ENCODE data around the gene PALLD. TPM values are rescaled to one million over a fixed set of nuclear protein-coding genes. Genes with fewer than 3 reads are reported as not detected.

Gene PALLD
- total and polyA plus RNA-seq, 2 of the 8 experiments (the other 6 are each of a cell fraction or from before 2014, with no cell fraction given) = 10.5 to 25.0 TPM

GRCh38 chr4:168805341-168805740 is 308.5 kb downstream of the PALLD start:
- FAIRE-seq = no peak
- Histone ChIP-seq H3K36me3 (ENCODE audit: control insufficient read depth in 2 of 4, insufficient read depth in 4 of 4, low read length in 3 of 4) (no peaks in the 10 kb centered on the region; a peak in 1 of 8 replicates), H3K27ac (ENCODE audit: low read depth, low read length) (no peak overlapping the region), H4K5ac (ENCODE audit: insufficient read length, low read depth, low read length) (no peak overlapping the region), H2BK5ac (ENCODE audit: low read depth, low read length) (no peak overlapping the region), H2AK5ac (ENCODE audit: low read depth, low read length) (no peak overlapping the region), H3K4me3 (ENCODE audit: extremely low read depth in 1 of 4, insufficient read depth in 2 of 4, low read depth in 3 of 4, low read length in 4 of 4) (no peak overlapping the region), H2BK20ac (ENCODE audit: low read length) (no peak overlapping the region), H4K20me1 (replicated peaks in 1 of 2; ENCODE audit: control insufficient read depth in 1 of 2, insufficient read depth in 2 of 2, low read length in 2 of 2) (no peaks in the 10 kb centered on the region), H3K79me2 (ENCODE audit: control insufficient read depth in 1 of 2, insufficient read depth in 2 of 2, low read length in 2 of 2) (no peaks in the 10 kb centered on the region), H3K14ac (ENCODE audit: insufficient read length) (no peak overlapping the region), H3K4ac (replicated peaks; ENCODE audit: insufficient read length, low read depth, low read length) (no peak overlapping the region), H2BK12ac (ENCODE audit: low read depth, low read length) (peak overlapping the region; percentile 19; the same call in 1 of the 2 replicates), H3K23ac (ENCODE audit: insufficient read length) (no peak overlapping the region), H2BK120ac (replicated peaks; ENCODE audit: low read depth, low read length) (no peak overlapping the region), H3K9me3 (ENCODE audit: insufficient read depth in 2 of 2, low read depth in 1 of 2, low read length in 1 of 2) (peaks cover 0 to 3% of the 10 kb centered on the region in 2 experiments; a peak in 2 of 4 replicates), H3K79me1 (ENCODE audit: low read depth, low read length) (no peaks in the 10 kb centered on the region), H3K18ac (ENCODE audit: extremely low read depth, low read length) (no peak overlapping the region; the same call in 1 of the 2 replicates), H3K9ac (replicated peaks in 1 of 4; ENCODE audit: extremely low read depth in 1 of 4, low read depth in 3 of 4, low read length in 3 of 4) (no peak overlapping the region), H3K4me1 (replicated peaks in 1 of 4; ENCODE audit: control insufficient read depth in 3 of 4, insufficient read depth in 4 of 4, low read length in 3 of 4) (peaks cover 0 to 12% (median 6%) of the 10 kb centered on the region in 4 experiments; a peak in 3 of 7 replicates), H3K27me3 (replicated peaks in 1 of 4; ENCODE audit: control insufficient read depth in 3 of 4, extremely low read depth in 1 of 4, insufficient read depth in 3 of 4, low read length in 3 of 4) (no peaks in the 10 kb centered on the region), H4K91ac (replicated peaks; ENCODE audit: insufficient read length, low read length) (no peak overlapping the region), H2BK15ac (ENCODE audit: low read length) (no peak overlapping the region), H3K56ac (replicated peaks; ENCODE audit: insufficient read length, low read depth, low read length) (no peak overlapping the region), H4K8ac (ENCODE audit: extremely low read depth, insufficient read depth, low read length) (no peak overlapping the region), H3K4me2 (ENCODE audit: insufficient read depth in 1 of 2, low read depth in 2 of 2, low read length in 2 of 2) (no peak overlapping the region), H3K23me2 (ENCODE audit: low read depth, low read length) (no peaks in the 10 kb centered on the region; the same call in 1 of the 2 replicates), H2AFZ (ENCODE audit: low read length) (no peak overlapping the region)
- DNase-seq (ENCODE audit: low read depth in 1 of 2, low spot score in 2 of 2) = no peak
- POLR2A ChIA-PET (ENCODE audit: partially characterized antibody) = no interaction called here
- 89% methylated on average over 5 of the region's 5 CpGs; no CpG with 5 or more reads in 1 of the 2 experiments for WGBS, 2 experiments (ENCODE audit: extremely low coverage in 1 of 2, insufficient coverage in 1 of 2, insufficient read length in 1 of 2, insufficient replicate concordance in 2 of 2, low coverage in 1 of 2, low lambda C conversion rate in 2 of 2, missing lambda C conversion rate in 1 of 2)
- CTCF ChIA-PET (ENCODE audit: partially characterized antibody) = no interaction called here
- no peak for TF ChIP-seq EZH2 (IDR thresholded peaks at IDR 0.05; ENCODE audit: low read depth, low read length, severe bottlenecking)
- no peak for TF ChIP-seq CBX8 (IDR thresholded peaks at IDR 0.05; ENCODE audit: borderline replicate concordance, low read depth, low read length)
- TF ChIP-seq MAFK (IDR thresholded peaks at IDR 0.05; ENCODE audit: low read depth, low read length) = no peak
- TF ChIP-seq RXRA (IDR thresholded peaks at IDR 0.05; ENCODE audit: insufficient read depth, low read depth, low read length) = no peak
- no peak for TF ChIP-seq SRF (IDR thresholded peaks at IDR 0.05; ENCODE audit: low read depth, low read length)
- no peak for TF ChIP-seq TBP (IDR thresholded peaks at IDR 0.05; ENCODE audit: low read depth, low read length)
- no peak for TF ChIP-seq CREB1 (IDR thresholded peaks at IDR 0.05)
- TF ChIP-seq ATF2 (IDR thresholded peaks at IDR 0.05; ENCODE audit: low read length) = no peak
- no peak for TF ChIP-seq NANOG (IDR thresholded peaks at IDR 0.05; ENCODE audit: insufficient read depth, low read depth, low read length, poor library complexity, severe bottlenecking)

Measured in H1 (cell line).